ENCODE data around the gene ELMO1. TPM values are rescaled to one million over a fixed set of nuclear protein-coding genes. Genes with fewer than 3 reads are reported as not detected.

The ELMO1 gene
- total RNA-seq, 2 donors from 2014 or later = 5.6 to 16.1 TPM

GRCh38 chr7:37198041-37198905 lies 250.4 kb downstream of the ELMO1 start:
- intact Hi-C loops (cut with DNase I, micrococcal nuclease) = no loop called here
- ATAC-seq = peak; percentile 63
- no peak for DNase-seq

GRCh38 chr7:37197108-37197507 lies 251.6 kb downstream of the ELMO1 start:
- ATAC-seq (no peak), DNase-seq (no peak)
- intact Hi-C loops (cut with DNase I, micrococcal nuclease) = no loop called here

GRCh38 chr7:37196676-37197075 lies 252.0 kb downstream of the ELMO1 start:
- intact Hi-C loops (cut with DNase I, micrococcal nuclease) = no loop called here
- DNase-seq (no peak), ATAC-seq (no peak)

- DNase-seq (no peak), ATAC-seq (no peak)
- intact Hi-C loops (cut with DNase I, micrococcal nuclease) = no loop called here
Measured at GRCh38 chr7:37195388-37195787, 253.3 kb downstream of the ELMO1 start.

GRCh38 chr7:37194943-37195342 lies 253.7 kb downstream of the ELMO1 start:
- ATAC-seq = no peak
- intact Hi-C loops (cut with DNase I, micrococcal nuclease) = no loop called here
- no peak for DNase-seq

GRCh38 chr7:37193775-37194135 lies 254.9 kb downstream of the ELMO1 start:
- no peak for DNase-seq
- ATAC-seq = no peak
- intact Hi-C loops (cut with DNase I, micrococcal nuclease) = no loop called here

GRCh38 chr7:37193087-37193774 lies 255.4 kb downstream of the ELMO1 start:
- ATAC-seq (no peak), DNase-seq (no peak)
- intact Hi-C loops (cut with DNase I, micrococcal nuclease) = no loop called here

GRCh38 chr7:37191797-37192196 lies 256.9 kb downstream of the ELMO1 start:
- ATAC-seq (peak; percentile 74), DNase-seq (no peak)
- intact Hi-C loops (cut with DNase I, micrococcal nuclease) = no loop called here

- intact Hi-C loops (cut with DNase I, micrococcal nuclease) = loop anchor here in 1 of 2 donors (10.0 kb wide), 1 partner anchor 712 kb away; no protein-coding TSS in a partner anchor
- ATAC-seq (no peak), DNase-seq (no peak)
Measured at GRCh38 chr7:37187179-37187578, 261.5 kb downstream of the ELMO1 start.

GRCh38 chr7:37186753-37187152 lies 261.9 kb downstream of the ELMO1 start:
- ATAC-seq (no peak), DNase-seq (no peak)
- intact Hi-C loops (cut with DNase I, micrococcal nuclease) = loop anchor here in 1 of 2 donors (10.0 kb wide), 1 partner anchor 712 kb away; no protein-coding TSS in a partner anchor

- intact Hi-C loops (cut with DNase I, micrococcal nuclease) = loop anchor here in 1 of 2 donors (5.0 to 10.0 kb wide), 2 partner anchors 214 to 707 kb away; no protein-coding TSS in a partner anchor
- peak; percentile 38 for ATAC-seq
- no peak for DNase-seq
Measured at GRCh38 chr7:37181550-37181932, 267.1 kb downstream of the ELMO1 start.

GRCh38 chr7:37180828-37181549 lies 267.7 kb downstream of the ELMO1 start:
- DNase-seq (no peak), ATAC-seq (no peak)
- intact Hi-C loops (cut with DNase I, micrococcal nuclease) = loop anchor here in 1 of 2 donors (5.0 to 10.0 kb wide), 2 partner anchors 214 to 706 kb away; no protein-coding TSS in a partner anchor

GRCh38 chr7:37176079-37176478 lies 272.6 kb downstream of the ELMO1 start:
- ATAC-seq = peak; percentile 94
- no peak for DNase-seq
- intact Hi-C loops (cut with DNase I, micrococcal nuclease) = no loop called here

- DNase-seq (no peak), ATAC-seq (no peak)
- intact Hi-C loops (cut with DNase I, micrococcal nuclease) = no loop called here
Measured at GRCh38 chr7:37174460-37174859, 274.2 kb downstream of the ELMO1 start.

GRCh38 chr7:37173670-37174069 lies 275.0 kb downstream of the ELMO1 start:
- intact Hi-C loops (cut with DNase I, micrococcal nuclease) = no loop called here
- ATAC-seq = no peak
- no peak for DNase-seq

- intact Hi-C loops (cut with DNase I, micrococcal nuclease) = no loop called here
- DNase-seq (no peak), ATAC-seq (no peak)
Measured at GRCh38 chr7:37162106-37162505, 286.6 kb downstream of the ELMO1 start.

GRCh38 chr7:37160656-37161055 lies 288.0 kb downstream of the ELMO1 start:
- ATAC-seq (no peak), DNase-seq (no peak)
- intact Hi-C loops (cut with DNase I, micrococcal nuclease) = no loop called here

GRCh38 chr7:37153376-37153775 lies 295.3 kb downstream of the ELMO1 start:
- no peak for ATAC-seq
- DNase-seq = no peak
- intact Hi-C loops (cut with DNase I, micrococcal nuclease) = no loop called here

- intact Hi-C loops (cut with DNase I, micrococcal nuclease) = no loop called here
- DNase-seq (no peak), ATAC-seq (no peak)
Measured at GRCh38 chr7:37151741-37152413, 296.8 kb downstream of the ELMO1 start.

Data from left colon (tissue), 2 donors.